Measurements from ENCODE around the gene PLD3. TPM values are rescaled to one million over a fixed set of nuclear protein-coding genes. Genes with fewer than 3 reads are reported as not detected.
"Not testable (repeated sequence)": the region's sequence is repeated elsewhere in the genome, so short reads cannot be mapped to it uniquely, and the experiment has no call there.

The PLD3 gene
- polyA plus RNA-seq, 3 donors: 254 to 302 (median 292) TPM

DNA sequence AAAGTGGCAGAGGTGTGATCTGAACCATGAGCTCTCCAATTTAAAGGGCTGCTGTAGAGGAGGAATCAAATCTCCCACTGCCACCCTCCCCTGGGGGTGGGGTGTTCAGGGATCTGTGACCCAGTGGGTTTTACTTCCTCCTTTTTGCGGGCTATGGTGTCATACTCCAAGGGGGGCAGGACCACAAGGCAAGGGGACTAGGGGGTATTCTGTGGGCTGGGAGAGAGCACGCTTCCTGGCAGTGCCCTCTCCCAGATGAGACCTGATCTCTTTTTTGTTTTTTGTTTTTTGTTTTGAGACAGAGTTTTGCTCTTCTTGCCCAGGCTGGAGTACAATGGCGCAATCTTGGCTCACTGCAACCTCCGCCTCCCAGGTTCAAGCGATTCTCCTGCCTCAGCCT is 10.3 kb downstream of the PLD3 start:
- DNase-seq: no peak

DNA sequence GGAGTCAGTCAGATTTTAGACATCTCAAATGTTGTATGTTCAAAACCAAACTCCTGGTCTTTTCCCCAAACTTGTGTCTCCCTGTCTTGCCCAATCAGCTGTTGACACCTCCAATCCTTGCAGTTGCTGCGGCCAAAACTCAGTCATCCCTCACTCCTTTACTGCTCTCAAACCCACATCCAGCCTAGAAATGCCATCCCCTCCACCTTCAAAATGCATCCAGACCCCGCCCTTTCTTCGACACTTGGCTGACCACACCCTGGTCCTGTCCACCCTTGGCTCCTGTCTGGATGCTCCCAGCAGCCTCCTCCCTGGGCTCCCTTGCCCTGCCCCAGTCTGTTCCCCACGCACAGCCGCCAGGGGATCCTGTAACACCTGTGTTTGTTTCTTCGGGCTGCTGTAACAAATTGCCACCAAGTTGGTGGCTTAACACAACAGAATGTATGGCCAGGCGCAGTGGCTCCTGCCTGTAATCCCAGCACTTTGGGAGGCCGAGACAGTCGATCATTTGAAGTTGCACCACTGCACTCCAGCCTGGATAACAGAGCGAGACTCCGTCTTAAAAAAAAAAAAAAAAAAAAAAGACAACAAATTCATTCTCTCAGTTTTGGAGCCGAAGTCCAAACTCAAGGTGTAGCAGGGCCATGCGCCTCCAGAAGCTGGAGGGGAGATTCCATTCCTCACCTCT is 11.7 kb downstream of the PLD3 start:
- DNase-seq: no peak

DNA sequence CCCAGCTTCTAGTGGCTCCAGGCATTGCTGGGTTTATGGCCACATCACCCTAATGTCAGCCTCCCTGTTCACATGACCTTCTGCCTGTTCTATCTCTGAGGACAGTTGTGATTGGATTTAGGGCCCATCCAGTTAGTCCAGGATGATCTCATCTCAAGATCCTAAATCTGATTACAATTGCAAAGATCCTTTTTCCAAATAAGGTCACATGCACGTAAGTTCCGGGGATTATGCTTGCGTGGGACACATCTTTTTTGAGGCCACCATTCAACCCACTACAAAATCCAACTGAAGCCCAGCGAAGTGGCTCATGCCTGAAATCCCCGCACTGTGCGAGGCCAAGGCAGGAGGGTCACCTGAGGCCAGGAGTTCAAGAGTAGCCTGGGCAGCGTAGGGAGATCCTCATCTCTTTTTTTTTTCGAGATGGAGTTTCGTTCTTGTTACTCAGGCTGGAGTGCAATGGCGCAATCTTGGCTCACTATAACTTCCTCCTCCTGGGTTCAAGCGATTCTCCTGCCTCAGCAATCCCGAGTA is 12.3 kb downstream of the PLD3 start:
- DNase-seq: no peak

DNA sequence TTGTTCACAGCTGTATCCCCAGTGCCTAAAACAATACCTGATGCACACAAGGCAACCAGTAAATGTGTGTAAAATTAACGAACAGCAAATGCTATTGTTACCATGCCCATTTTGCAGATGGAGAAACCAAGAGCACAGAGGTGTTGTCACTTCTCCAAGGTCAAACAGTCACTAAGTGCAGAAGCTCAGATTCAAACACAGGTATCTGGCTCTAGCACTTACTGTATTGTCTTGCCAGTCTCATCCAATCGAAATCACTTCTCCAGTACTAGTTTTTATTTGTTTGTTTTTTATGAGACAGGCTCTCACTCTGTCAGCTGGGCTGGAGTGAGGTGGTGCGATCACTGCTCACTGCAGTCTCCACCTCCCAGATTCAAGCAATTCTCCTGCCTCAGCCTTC is 13.7 kb downstream of the PLD3 start:
- no peak for DNase-seq

DNA sequence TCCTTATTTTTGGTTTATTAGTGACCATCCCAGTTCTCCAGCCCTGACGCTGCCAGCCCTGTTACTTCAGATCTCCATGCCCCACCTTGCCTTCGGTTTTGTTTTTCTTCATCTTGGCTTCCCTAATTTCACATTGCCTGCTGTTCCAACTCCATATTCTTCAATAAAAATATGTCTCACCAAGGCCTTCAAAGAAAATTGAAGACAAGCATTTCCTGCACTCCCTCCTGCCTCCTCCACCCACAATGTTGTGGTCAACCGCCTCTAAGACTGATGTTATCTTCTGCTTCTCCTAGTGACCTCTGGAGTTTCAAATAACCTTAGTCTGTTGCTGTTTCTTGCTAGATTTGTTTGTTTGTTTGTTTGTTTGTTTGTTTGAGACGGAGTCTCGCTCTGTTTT is 14.6 kb downstream of the PLD3 start:
- DNase-seq: no peak

DNA sequence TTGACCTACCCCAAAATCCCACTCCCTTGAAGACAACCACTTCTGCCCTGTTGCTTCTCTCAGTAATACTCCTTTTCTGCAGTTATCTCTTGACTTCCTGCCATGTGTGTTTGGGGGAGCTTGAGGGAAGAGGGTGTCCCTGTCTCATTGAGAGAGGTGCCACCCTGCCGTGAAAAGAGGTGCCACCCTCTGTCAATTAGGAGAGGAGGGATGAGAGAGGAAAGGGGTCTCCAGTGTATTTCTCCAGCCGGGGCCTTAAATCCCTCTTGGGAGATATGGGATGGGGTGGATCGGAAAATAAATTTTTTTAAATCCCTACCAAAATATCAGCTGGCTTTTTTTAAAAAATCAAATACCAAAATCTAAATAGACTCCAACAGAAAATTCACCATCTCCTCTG is 16.5 kb downstream of the PLD3 start:
- DNase-seq: no peak

DNA sequence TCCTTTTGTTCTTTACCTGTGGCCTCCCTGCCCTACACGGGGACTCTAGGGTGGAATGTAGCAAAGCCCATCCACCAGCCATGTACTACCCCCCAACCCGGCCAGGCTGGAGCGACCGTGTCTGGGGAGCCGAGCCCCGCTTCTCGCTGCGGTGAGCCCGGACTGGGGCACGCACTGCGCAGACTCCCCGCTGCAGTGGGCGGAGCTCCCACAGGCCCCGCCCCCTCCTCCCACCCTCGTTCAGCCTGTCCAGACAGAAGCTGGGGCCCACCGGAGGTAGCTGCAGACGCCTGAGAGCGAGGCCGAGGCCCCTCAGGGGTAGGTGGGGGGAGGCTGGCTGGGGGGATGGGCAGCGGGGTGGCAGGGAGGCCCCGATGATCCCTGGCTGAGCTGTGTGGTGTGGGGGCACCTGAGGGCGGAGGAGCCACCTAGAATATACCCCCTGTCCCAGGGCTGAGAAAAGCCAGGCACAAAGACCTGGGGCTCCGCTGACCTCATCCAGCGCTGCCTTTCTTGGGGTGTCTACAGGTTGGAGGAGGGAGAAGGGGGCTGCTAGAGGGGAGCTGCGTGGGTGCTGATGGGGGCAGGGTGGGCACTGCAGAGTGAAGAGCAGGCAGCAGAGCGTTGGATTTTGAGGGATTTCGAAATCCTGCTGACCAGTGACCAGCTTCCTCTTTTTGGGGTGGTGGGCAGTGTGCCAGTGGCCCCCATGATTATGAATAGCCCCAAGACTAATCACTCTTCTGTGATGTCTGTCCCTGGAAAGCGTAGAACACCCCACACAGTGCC is 17.3 kb downstream of the PLD3 start:
- peak; percentile 86 for DNase-seq

DNA sequence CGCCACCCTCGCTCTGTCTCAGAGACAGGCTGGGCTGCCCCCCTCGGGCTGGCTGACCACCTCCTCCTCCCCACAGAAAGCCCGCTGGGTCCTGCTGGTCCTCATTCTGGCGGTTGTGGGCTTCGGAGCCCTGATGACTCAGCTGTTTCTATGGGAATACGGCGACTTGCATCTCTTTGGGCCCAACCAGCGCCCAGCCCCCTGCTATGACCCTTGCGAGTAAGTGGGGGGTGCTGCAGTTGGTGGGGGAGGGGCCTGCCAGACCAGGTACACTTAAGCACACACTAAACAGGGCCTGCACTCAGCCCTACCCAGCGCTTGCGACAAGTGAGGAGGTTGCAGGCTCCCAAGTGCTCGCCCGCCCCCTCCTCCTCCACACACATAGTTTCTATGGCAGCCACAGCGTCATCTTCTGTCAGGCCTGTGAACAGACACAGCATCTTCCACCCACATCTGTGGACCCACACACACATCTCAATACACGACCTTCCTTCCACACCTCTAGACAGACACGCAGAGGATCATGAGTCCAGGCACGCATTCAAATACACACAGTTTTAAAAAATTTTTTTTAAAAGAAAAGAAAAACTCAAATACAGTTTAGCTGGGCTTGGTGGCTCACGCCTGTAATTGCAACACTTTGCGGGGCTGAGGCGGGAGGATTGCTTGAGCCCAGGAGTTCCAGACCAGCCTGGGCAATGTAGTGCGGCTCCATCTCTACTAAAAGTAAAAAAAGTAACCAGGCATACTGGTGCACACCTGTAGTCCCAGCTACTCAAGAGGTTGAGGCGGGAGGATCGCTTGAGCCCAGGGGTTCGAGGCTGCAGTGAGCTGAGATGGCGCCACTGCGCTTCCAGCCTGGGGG is 18.4 kb downstream of the PLD3 start:
- DNase-seq: peak; percentile 57

DNA sequence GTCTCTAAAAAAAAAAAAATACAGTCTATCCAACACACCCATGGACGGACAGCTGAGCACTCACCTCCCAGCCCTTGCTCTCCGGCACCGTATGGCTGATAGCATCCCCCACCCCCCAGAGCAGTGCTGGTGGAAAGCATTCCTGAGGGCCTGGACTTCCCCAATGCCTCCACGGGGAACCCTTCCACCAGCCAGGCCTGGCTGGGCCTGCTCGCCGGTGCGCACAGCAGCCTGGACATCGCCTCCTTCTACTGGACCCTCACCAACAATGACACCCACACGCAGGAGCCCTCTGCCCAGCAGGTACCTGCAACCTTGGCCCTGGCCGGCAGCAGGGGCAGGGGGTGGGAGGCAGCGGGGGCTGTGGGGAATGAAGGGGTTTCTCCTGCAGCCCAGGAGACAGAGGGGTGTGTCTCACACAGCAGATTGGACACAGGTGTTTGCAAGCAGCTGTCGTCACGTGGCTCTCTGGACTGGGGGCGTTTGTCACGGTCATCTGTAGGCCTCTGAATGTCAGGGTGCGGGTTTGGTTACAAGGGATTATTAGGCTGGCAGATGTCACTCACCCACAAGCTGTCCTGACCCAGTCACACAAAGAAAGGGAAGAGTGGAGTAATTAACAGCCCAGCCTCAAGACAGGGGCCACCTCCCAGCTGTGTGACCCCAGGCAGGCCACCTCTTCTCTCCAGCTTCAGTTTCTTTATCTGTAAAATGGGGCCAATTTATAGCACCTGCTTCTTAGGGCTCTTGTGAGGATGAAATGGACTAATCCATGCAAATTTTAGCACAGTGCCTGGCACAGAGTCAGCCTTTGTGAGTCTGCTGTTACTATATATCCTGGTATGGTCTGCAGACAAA is 19.3 kb downstream of the PLD3 start:
- DNase-seq: no peak

DNA sequence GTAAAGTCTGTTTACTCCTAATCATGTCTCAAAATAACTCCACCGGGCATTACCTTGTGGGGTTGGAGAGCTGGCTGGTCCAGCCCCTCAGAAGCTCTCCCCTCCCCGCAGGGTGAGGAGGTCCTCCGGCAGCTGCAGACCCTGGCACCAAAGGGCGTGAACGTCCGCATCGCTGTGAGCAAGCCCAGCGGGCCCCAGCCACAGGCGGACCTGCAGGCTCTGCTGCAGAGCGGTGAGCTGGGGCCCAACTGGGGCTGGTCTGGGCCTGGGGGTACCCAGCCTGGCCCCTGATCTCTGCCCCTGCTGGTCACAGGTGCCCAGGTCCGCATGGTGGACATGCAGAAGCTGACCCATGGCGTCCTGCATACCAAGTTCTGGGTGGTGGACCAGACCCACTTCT is 21.3 kb downstream of the PLD3 start:
- DNase-seq: no peak

DNA sequence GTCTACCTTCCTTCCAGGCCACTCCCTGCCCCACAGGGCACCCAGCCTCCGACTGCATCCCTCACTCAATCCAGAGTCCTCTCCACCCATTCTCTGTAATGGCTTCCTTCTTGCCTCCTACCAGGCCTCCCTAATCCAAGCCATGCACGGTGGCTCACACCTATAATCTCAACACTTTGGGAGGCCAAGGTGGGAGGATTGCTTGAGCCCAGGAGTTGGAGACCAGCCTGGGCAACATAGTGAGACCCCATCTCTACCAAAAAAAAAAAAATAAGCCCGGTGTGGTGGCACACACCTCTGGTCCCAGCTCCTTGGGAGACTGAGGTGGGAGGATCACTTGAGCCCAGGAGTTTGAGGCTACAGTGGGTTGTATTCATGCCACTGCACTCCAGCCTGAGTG is 21.8 kb downstream of the PLD3 start:
- DNase-seq: not testable (repeated sequence)

DNA sequence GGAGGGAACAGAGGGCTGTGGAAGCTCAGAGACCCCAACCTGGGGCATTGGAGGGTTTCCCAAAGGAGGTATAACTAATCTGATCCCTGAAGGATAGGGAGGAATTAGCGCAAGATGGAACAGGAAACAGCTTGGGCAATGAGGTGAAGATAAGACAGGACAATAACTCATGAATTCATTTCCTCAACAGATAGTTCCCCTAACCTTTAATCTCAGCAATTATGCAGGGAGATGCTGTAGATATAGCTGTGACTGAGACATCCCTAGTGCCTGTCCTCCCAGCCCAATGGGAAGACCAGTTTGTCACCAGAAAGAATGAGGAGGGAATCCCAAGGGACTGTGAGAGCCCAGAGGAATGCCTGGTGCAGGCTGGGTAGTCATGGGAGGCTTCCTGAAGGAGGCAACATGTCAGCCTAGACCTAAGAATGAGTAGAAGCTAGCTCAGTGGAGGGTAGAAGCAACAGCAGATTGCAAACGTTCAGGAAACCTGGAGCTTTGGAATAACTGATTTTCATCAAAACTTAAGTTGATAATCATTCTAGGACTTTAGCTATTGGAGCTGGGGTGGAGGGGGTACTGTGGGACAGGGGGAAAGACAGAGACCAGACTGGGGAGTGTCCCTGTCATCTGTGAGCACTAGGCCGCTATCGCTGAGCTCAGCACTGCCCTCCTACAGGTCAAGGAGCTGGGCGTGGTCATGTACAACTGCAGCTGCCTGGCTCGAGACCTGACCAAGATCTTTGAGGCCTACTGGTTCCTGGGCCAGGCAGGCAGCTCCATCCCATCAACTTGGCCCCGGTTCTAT is 22.7 kb downstream of the PLD3 start:
- DNase-seq: no peak

DNA sequence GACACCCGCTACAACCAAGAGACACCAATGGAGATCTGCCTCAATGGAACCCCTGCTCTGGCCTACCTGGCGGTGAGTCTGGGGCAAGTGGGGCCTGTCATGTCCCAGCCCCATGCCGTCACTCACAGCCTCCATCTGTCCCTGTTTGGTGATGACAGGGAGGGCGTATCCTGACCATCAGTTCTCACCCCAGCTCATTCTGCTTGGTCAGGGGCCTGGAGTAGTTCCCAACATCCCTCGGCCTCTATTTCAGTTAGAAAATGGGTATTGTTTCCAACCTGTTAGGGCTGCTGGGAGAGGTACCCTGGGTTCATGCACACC is 23.3 kb downstream of the PLD3 start:
- DNase-seq: no peak

DNA sequence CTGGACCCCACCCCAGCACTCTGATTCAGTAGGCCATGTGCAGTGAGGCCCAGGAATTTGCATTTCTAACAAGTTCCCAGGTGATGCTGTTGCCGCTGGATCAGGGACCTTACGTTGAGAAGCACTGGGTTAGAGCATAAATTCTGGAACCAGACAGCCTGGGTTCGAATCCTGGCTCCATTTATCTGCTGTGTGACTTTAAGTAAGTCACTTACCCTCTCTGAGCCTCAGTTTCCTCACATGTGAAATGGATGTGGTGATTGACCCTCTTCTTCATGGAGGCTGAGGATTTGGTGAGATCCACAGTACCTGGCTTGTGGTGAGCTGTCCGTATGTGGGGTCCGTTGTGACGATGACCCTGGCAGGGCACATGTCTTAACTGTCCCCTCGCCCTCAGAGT is 25.6 kb downstream of the PLD3 start:
- no peak for DNase-seq

DNA sequence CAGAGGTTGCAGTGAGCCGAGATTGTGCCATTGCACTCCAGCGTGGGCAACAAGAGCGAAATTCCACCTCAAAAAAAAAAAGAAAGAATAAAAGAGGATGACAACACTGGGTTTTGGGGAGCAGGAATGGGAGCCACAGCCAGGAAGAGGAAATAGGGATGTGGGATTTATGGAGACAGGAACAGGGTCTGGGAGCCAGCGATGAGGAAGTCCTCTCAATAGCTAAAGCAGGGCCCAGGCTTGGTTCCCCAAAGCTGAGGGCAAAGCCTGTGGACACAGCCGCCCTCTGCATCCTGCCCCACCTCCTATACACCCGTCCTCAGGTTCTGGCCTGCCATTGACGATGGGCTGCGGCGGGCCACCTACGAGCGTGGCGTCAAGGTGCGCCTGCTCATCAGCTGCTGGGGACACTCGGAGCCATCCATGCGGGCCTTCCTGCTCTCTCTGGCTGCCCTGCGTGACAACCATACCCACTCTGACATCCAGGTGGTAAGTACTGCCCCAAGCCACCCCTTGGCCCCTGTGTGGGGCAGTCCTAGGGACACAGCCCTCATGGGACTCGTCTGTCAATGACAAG is 27.9 kb downstream of the PLD3 start:
- no peak for DNase-seq

DNA sequence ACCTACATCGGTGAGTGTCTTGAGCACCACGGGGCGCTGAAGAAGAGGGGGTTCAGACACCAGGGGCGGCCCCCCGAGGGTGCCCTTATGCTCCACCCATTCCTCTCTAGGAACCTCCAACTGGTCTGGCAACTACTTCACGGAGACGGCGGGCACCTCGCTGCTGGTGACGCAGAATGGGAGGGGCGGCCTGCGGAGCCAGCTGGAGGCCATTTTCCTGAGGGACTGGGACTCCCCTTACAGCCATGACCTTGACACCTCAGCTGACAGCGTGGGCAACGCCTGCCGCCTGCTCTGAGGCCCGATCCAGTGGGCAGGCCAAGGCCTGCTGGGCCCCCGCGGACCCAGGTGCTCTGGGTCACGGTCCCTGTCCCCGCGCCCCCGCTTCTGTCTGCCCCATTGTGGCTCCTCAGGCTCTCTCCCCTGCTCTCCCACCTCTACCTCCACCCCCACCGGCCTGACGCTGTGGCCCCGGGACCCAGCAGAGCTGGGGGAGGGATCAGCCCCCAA is 29.4 kb downstream of the PLD3 start:
- no peak for DNase-seq

DNA sequence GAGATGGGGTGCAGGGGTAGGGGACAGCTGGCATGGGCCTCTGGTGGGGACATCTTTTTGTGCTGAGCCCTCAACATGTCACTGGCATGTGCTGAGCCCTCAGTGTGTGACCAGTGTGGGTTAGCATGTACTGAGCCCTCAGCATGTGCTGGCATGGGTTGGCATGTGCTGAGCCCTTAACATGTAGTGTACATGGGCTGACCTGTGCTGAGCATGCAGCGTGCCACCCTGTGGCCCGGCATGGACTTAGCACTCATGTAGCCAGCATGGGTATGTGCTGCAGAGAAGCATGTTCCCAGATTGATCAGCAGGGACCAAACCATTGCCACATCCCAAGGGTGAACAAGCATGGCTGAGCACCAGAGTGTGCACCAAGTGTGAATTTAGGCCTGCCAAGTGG is 30.0 kb downstream of the PLD3 start:
- no peak for DNase-seq

DNA sequence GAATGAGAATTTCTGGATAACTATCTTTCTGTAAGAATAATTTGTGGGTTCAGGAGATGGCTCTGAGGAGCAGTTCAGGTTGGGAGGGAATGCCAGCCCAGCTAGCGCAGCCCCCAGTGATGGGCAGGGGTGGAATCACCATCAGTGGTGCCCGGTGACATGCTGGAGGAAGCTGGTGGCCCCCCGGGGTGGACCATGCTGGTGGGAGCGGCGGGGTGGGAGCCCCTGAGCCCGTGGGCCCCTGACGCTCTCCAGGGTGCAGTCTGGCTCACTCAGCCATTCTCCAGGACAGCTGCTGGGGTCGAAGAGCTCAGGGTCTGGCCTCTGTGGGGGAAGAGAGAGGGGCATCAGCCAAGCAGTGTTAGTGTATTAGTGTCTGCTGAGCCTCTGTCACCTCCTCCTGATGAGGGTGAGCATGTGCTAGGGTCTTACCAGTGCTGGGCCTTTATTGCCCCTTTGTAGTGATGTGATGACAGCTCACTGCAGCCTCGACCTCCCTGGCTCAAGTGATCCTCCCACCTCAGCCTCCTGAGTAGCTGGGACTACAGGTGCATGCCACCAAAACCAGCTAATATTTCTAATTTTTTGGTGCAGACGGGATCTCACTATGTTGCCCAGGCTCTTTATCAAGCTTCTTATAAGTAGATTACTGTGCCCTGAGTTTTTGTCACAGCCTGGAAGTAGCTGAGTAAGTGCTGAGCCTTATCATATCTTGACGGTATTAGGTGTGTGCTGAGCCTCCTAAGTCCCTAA is 31.1 kb downstream of the PLD3 start:
- no peak for DNase-seq
